ENCODE data around the gene ZNF10. TPM values are rescaled to one million over a fixed set of nuclear protein-coding genes. Genes with fewer than 3 reads are reported as not detected.

The ZNF10 gene
- polyA plus RNA-seq, 1 of the 3 experiments (the other 2 are of a cell fraction) = 4.5 TPM

DNA sequence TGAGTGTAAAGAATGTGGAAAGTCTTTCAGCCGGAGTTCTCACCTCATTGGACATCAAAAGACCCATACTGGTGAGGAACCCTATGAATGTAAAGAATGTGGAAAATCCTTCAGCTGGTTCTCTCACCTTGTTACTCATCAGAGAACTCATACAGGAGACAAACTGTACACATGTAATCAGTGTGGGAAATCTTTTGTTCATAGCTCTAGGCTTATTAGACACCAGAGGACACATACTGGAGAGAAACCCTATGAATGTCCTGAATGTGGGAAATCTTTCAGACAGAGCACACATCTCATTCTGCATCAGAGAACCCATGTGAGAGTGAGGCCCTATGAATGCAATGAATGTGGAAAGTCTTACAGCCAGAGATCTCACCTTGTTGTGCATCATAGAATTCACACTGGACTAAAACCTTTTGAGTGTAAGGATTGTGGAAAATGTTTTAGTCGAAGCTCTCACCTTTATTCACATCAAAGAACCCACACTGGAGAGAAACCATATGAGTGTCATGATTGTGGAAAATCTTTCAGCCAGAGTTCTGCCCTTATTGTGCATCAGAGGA is 25.8 kb downstream of the ZNF10 start:
- no peaks in the 10 kb centered on the region for H3K9me2 ChIP-seq
- no peaks in the 10 kb centered on the region for H3F3A ChIP-seq (replicated peaks; ENCODE audit: insufficient read depth)
- H2AFZ ChIP-seq (ENCODE audit: low read depth) = no peak overlapping the region
- peaks cover 40% of the 10 kb centered on the region for H3K9me3 ChIP-seq
- H3K4me2 ChIP-seq = no peak overlapping the region
- ChIA-PET CTCF (no interaction called here), POLR2A (no interaction called here)
- H3K9ac ChIP-seq = no peak overlapping the region
- 75% methylated on average over 2 of the region's 2 CpGs for WGBS (ENCODE audit: low lambda C conversion rate)
- H3K27me3 ChIP-seq (ENCODE audit: insufficient read depth) = no peaks in the 10 kb centered on the region
- no peak for DNase-seq
- H4K20me1 ChIP-seq (ENCODE audit: insufficient read depth) = no peaks in the 10 kb centered on the region
- TF ChIP-seq MEF2A (IDR thresholded peaks at IDR 0.05; ENCODE audit: borderline replicate concordance, low read depth) (no peak), POLR2AphosphoS5 (IDR thresholded peaks at IDR 0.05; ENCODE audit: low read depth, low read length) (no peak), RAD21 (IDR thresholded peaks at IDR 0.05; ENCODE audit: low read length) (no peak), EP300 (IDR thresholded peaks at IDR 0.05; ENCODE audit: borderline replicate concordance in 1 of 2, low read depth in 1 of 2, low read length in 1 of 2) (no peak), YY1 (IDR thresholded peaks at IDR 0.05; ENCODE audit: low read depth) (no peak), TEAD4 (IDR thresholded peaks at IDR 0.05; ENCODE audit: borderline replicate concordance, insufficient read depth) (no peak), GABPA (IDR thresholded peaks at IDR 0.05; ENCODE audit: low read depth) (no peak), SMC3 (IDR thresholded peaks at IDR 0.05; ENCODE audit: low read depth, low read length) (no peak), FOXM1 (IDR thresholded peaks at IDR 0.05; ENCODE audit: low read depth) (no peak)
- TF ChIP-seq, protein P1, sequence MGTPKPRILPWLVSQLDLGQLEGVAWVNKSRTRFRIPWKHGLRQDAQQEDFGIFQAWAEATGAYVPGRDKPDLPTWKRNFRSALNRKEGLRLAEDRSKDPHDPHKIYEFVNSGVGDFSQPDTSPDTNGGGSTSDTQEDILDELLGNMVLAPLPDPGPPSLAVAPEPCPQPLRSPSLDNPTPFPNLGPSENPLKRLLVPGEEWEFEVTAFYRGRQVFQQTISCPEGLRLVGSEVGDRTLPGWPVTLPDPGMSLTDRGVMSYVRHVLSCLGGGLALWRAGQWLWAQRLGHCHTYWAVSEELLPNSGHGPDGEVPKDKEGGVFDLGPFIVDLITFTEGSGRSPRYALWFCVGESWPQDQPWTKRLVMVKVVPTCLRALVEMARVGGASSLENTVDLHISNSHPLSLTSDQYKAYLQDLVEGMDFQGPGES (IDR thresholded peaks at IDR 0.05; ENCODE audit: low read depth, low read length) = no peak
- TF ChIP-seq, protein P2, sequence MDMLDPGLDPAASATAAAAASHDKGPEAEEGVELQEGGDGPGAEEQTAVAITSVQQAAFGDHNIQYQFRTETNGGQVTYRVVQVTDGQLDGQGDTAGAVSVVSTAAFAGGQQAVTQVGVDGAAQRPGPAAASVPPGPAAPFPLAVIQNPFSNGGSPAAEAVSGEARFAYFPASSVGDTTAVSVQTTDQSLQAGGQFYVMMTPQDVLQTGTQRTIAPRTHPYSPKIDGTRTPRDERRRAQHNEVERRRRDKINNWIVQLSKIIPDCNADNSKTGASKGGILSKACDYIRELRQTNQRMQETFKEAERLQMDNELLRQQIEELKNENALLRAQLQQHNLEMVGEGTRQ (IDR thresholded peaks at IDR 0.05; ENCODE audit: borderline replicate concordance, low read depth, low read length) = no peak
- TF ChIP-seq, protein P3, sequence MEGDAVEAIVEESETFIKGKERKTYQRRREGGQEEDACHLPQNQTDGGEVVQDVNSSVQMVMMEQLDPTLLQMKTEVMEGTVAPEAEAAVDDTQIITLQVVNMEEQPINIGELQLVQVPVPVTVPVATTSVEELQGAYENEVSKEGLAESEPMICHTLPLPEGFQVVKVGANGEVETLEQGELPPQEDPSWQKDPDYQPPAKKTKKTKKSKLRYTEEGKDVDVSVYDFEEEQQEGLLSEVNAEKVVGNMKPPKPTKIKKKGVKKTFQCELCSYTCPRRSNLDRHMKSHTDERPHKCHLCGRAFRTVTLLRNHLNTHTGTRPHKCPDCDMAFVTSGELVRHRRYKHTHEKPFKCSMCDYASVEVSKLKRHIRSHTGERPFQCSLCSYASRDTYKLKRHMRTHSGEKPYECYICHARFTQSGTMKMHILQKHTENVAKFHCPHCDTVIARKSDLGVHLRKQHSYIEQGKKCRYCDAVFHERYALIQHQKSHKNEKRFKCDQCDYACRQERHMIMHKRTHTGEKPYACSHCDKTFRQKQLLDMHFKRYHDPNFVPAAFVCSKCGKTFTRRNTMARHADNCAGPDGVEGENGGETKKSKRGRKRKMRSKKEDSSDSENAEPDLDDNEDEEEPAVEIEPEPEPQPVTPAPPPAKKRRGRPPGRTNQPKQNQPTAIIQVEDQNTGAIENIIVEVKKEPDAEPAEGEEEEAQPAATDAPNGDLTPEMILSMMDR (IDR thresholded peaks at IDR 0.05) = no peak
- no peaks in the 10 kb centered on the region for H3K4me1 ChIP-seq (ENCODE audit: control insufficient read depth in 1 of 2, insufficient read depth in 2 of 2, low read depth in 1 of 2, low read length in 1 of 2)
- H3K79me2 ChIP-seq (ENCODE audit: insufficient read depth) = no peaks in the 10 kb centered on the region
- peaks cover 54 to 72% of the 10 kb centered on the region in 2 experiments for H3K36me3 ChIP-seq (replicated peaks in 1 of 2; ENCODE audit: control insufficient read depth in 1 of 2, insufficient read depth in 2 of 2, low read length in 1 of 2)
- H3K4me3 ChIP-seq (ENCODE audit: low read depth in 2 of 2, low read length in 1 of 2) = no peak overlapping the region; a peak in 1 of 4 replicates
- H3K27ac ChIP-seq (ENCODE audit: low read depth in 2 of 2, low read length in 1 of 2) = no peak overlapping the region

DNA sequence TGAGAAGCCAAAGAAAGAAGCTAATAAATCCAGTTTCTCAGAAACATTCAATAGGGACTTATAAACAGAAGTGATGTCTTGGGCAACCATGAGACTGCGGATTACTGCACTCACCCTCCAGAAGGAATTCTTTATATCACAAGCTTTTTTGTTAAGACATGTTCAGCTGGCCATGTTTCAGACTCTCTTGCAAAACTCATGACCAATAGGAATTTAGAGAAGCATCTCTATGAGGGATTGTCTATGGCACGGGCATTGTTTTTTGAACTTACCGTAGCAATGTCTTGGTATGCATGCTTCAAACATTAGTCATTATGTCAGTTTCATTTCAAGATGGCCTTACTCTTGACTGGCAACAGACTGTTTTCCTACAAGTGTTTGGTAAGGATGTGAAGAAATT is 35.3 kb downstream of the ZNF10 start:
- H3K9me2 ChIP-seq = no peaks in the 10 kb centered on the region
- 22% methylated on average over 3 of the region's 3 CpGs for WGBS (ENCODE audit: low lambda C conversion rate)
- no peak overlapping the region for H3K27ac ChIP-seq (ENCODE audit: low read depth in 2 of 2, low read length in 1 of 2)
- H3K79me2 ChIP-seq (ENCODE audit: insufficient read depth) = no peaks in the 10 kb centered on the region
- ChIA-PET POLR2A (no interaction called here), CTCF (no interaction called here)
- H3K4me2 ChIP-seq = no peak overlapping the region
- H3F3A ChIP-seq (replicated peaks; ENCODE audit: insufficient read depth) = no peaks in the 10 kb centered on the region
- no peak for DNase-seq
- H3K4me3 ChIP-seq (ENCODE audit: low read depth in 2 of 2, low read length in 1 of 2) = no peak overlapping the region
- no peak overlapping the region for H3K9ac ChIP-seq
- no peaks in the 10 kb centered on the region for H3K27me3 ChIP-seq (ENCODE audit: insufficient read depth)
- H3K36me3 ChIP-seq (replicated peaks in 1 of 2; ENCODE audit: control insufficient read depth in 1 of 2, insufficient read depth in 2 of 2, low read length in 1 of 2) = no peaks in the 10 kb centered on the region
- no peak overlapping the region for H2AFZ ChIP-seq (ENCODE audit: low read depth)
- TF ChIP-seq SMC3 (IDR thresholded peaks at IDR 0.05; ENCODE audit: low read depth, low read length) (no peak), POLR2AphosphoS5 (IDR thresholded peaks at IDR 0.05; ENCODE audit: low read depth, low read length) (no peak), YY1 (IDR thresholded peaks at IDR 0.05; ENCODE audit: low read depth) (no peak), FOSL2 (IDR thresholded peaks at IDR 0.05; ENCODE audit: borderline replicate concordance, low read depth) (no peak), CHD2 (IDR thresholded peaks at IDR 0.05; ENCODE audit: low read length, partially characterized antibody) (no peak)
- TF ChIP-seq, protein P4, sequence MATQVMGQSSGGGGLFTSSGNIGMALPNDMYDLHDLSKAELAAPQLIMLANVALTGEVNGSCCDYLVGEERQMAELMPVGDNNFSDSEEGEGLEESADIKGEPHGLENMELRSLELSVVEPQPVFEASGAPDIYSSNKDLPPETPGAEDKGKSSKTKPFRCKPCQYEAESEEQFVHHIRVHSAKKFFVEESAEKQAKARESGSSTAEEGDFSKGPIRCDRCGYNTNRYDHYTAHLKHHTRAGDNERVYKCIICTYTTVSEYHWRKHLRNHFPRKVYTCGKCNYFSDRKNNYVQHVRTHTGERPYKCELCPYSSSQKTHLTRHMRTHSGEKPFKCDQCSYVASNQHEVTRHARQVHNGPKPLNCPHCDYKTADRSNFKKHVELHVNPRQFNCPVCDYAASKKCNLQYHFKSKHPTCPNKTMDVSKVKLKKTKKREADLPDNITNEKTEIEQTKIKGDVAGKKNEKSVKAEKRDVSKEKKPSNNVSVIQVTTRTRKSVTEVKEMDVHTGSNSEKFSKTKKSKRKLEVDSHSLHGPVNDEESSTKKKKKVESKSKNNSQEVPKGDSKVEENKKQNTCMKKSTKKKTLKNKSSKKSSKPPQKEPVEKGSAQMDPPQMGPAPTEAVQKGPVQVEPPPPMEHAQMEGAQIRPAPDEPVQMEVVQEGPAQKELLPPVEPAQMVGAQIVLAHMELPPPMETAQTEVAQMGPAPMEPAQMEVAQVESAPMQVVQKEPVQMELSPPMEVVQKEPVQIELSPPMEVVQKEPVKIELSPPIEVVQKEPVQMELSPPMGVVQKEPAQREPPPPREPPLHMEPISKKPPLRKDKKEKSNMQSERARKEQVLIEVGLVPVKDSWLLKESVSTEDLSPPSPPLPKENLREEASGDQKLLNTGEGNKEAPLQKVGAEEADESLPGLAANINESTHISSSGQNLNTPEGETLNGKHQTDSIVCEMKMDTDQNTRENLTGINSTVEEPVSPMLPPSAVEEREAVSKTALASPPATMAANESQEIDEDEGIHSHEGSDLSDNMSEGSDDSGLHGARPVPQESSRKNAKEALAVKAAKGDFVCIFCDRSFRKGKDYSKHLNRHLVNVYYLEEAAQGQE (IDR thresholded peaks at IDR 0.05; ENCODE audit: low read depth, low read length) = no peak
- peaks cover 11% of the 10 kb centered on the region; the same call in 1 of the 2 replicates for H3K9me3 ChIP-seq
- H3K4me1 ChIP-seq (ENCODE audit: control insufficient read depth in 1 of 2, insufficient read depth in 2 of 2, low read depth in 1 of 2, low read length in 1 of 2) = no peaks in the 10 kb centered on the region
- no peaks in the 10 kb centered on the region for H4K20me1 ChIP-seq (ENCODE audit: insufficient read depth)

Measured in SK-N-SH (cell line).